DOHH2 (cell line): ENCODE results near the gene EME2.

Experiments
- EZH2phosphoT487 ChIP-seq: fragments of 200-600 bp; sonication (generic); IDR thresholded peaks from 2 replicates; pipeline ENCODE4 v1.6.1; 2017; ENCODE audit warnings: borderline replicate concordance, mild to moderate bottlenecking, antibody characterized with exemption, low read length, moderate library complexity, mixed read lengths
- TF ChIP-seq, protein P1 (sequence below): fragments of 200-600 bp; sonication (generic); IDR thresholded peaks from one replicate; pipeline ENCODE4 v1.5.1; 2014; ENCODE audit warnings: antibody characterized with exemption, mild to moderate bottlenecking, low read depth, low read length; ENCODE audit not compliant: poor library complexity, severe bottlenecking

DNA sequence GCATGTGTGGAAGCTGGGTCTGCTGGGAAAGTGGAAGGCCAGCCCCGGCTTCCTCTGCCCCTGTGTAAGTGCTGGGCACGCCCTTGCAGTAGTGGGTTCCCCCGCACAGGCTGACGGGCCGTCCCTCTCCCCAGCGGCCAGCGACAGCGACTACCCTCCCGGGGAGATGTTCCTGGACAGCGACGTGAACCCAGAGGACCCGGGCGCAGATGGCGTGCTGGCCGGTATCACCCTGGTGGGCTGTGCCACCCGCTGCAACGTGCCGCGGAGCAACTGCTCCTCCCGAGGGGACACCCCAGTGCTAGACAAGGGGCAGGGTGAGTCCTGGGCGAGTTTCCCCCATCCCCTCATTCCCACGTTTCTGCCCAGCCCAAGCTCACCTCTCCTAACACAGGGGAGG lies 6.8 kb upstream of the EME2 start:
- TF ChIP-seq, protein P1, sequence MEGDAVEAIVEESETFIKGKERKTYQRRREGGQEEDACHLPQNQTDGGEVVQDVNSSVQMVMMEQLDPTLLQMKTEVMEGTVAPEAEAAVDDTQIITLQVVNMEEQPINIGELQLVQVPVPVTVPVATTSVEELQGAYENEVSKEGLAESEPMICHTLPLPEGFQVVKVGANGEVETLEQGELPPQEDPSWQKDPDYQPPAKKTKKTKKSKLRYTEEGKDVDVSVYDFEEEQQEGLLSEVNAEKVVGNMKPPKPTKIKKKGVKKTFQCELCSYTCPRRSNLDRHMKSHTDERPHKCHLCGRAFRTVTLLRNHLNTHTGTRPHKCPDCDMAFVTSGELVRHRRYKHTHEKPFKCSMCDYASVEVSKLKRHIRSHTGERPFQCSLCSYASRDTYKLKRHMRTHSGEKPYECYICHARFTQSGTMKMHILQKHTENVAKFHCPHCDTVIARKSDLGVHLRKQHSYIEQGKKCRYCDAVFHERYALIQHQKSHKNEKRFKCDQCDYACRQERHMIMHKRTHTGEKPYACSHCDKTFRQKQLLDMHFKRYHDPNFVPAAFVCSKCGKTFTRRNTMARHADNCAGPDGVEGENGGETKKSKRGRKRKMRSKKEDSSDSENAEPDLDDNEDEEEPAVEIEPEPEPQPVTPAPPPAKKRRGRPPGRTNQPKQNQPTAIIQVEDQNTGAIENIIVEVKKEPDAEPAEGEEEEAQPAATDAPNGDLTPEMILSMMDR: no peak
- no peak for TF ChIP-seq EZH2phosphoT487
